NCI-H128 (cell line): ENCODE results near the gene HOXC13.

Experiments used
- DNase-seq: peaks from one replicate; lab custom pipeline; 2025; ENCODE audit not compliant: unreplicated experiment; lab: John Stamatoyannopoulos, UW

The HOXC13 gene

GRCh38 chr12:53939141-53940108, 794 bp downstream of the HOXC13 start:
- no peak for DNase-seq

GRCh38 chr12:53940443-53941014, 1.9 kb downstream of the HOXC13 start:
- no peak for DNase-seq

DNA sequence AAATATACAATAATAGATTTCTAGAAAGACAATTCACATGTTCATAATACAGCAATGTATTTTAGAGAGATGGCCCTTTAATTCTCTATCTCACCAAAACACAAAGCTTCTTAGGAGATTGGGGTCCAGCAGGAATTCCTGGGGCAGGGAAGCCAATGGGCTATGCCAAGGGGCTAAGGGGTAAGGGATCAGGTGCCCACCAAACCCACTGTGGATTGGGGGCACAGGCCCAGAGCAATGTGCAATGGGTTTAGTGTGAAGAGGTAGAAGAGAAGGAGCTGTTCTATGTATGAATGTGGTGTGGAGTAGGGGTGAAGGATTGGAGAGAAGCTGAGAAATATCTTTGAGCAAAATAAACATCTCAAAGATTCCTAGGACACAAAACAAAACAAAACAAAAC, 2.6 kb downstream of the HOXC13 start:
- no peak for DNase-seq

DNA sequence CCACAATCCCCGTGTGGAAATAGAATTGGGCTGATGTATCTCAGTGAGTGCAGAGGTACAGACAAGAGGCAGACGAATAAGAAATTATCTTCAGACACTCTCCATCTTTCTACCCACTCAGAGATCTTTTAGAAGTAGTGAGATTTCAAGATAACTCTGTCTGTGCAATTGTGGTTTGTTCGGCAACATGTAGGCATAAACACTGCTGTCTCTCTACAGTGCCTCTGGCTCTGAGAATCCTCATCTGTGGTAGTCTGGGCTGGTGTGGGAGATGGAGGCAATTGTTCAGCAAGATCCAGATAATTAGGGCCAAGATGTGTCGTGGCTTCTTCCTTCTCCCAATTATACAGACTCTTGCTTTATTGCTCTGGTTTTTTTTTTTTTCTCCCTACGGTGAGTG, 3.1 kb downstream of the HOXC13 start:
- no peak for DNase-seq

GRCh38 chr12:53942467-53942997, 3.9 kb downstream of the HOXC13 start:
- DNase-seq: no peak

DNA sequence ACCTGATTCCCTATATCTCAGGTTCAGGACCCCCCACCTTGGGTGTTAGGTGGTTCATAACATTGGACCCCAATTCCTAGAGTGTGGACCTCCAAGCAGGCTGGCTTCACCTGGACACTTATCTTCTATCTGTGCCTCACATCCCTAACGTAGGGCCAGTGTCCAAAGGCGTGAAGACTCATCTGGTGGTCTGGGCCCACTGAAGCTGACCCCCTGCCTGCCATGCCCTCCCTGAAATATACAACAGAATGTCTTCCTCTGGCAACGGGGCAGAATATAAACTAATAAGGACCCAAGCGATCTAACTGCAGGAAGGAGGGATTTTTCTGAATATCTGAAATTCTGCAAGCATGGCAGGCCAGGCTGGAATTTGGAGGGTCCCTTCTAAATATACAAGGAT, 5.6 kb downstream of the HOXC13 start:
- DNase-seq: no peak

DNA sequence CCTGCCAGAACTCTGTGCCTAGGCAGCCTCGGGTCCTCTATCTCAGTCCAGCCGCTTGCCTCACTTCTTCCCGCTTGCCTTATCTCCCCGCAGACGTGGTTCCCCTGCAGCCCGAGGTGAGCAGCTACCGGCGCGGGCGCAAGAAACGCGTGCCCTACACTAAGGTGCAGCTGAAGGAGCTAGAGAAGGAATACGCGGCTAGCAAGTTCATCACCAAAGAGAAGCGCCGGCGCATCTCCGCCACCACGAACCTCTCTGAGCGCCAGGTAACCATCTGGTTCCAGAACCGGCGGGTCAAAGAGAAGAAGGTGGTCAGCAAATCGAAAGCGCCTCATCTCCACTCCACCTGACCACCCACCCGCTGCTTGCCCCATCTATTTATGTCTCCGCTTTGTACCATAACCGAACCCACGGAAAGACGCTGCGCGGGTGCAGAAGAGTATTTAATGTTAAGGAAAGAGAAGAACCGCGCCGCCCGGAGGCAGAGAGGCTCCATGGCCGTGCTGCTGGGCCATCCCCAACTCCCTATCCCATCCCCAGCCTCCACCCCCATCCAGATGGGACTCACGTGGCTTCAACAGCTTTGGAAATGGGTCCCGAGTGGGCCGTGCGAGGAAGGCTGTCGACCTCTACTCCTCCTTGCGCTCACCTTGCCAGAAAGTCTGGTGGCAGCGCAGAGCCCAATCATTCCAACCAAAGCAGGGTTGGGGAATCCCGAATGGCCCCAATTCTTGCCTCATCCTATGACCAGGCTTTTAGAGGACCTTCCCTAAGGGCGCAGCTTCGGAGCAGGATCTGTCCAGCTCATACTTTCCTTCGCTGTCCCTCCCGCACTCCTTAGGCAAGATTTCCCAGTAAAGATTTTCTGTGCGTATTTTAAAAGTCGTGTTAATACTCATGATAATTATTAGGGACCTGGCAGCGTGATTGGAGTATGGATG, 6.5 kb downstream of the HOXC13 start:
- DNase-seq: no peak

DNA sequence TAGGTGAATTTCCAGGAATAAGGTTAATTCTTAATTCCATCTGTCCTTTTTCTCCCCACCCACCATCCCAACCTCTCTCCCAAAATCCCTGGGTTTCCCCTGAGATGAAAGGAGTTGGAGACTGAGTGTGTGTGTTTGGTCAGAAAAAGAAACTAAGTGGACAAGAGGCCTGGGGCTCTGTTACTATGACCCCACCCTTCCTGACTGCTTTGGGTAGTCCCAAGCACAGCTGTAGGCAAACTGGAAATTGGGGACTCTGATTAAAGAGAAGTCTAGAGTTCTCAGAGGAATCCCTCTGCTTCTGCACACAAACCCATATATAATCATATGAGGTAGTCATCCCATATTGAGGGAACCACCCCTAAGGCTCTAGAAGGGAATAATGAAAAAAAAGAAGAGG, 9.1 kb downstream of the HOXC13 start:
- no peak for DNase-seq

DNA sequence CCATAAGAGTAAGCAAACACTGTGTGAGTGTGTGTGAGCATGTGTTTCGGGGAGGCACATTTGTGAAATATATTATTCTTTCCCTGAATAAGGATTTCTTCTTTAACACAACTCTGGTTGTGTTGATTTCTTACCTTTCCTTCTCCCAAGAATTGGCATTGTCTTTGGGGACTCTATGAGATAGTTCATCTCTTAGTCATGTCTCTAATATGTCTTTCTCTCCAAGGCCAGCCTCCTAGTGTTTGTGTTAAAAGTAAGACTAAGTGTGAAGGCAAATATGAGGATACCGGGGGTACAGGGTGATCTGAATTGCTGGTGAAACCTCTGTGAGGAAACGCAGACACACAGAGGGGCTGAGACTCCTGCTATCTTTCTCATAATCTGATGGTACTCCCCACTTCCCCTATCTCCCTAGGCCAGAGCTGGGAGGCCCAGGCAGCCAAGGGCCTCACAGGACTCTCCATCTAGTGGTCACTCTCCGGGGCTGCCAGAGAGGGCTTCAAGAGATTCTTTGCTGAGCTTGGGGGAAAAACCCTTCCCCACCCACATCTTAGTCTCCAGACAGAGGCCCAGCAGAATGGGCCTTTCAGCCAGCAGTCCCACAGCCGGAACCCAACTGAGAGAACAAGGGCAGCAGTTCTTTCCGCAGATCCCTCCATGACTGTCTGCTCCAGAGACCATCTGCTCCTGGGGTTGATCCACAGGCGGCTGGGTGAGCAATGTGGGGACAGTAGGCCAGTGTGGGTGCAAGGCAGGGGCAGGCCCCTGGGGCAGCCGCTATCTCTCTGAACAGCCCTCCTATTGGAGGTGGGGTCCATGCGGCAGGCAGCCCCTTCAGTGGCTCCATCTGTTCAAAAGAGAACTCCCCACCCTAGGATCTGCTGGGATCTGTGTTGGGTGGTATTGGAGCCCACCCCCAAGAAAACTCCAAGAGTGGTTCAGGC, 10.3 kb downstream of the HOXC13 start:
- DNase-seq: no peak

DNA sequence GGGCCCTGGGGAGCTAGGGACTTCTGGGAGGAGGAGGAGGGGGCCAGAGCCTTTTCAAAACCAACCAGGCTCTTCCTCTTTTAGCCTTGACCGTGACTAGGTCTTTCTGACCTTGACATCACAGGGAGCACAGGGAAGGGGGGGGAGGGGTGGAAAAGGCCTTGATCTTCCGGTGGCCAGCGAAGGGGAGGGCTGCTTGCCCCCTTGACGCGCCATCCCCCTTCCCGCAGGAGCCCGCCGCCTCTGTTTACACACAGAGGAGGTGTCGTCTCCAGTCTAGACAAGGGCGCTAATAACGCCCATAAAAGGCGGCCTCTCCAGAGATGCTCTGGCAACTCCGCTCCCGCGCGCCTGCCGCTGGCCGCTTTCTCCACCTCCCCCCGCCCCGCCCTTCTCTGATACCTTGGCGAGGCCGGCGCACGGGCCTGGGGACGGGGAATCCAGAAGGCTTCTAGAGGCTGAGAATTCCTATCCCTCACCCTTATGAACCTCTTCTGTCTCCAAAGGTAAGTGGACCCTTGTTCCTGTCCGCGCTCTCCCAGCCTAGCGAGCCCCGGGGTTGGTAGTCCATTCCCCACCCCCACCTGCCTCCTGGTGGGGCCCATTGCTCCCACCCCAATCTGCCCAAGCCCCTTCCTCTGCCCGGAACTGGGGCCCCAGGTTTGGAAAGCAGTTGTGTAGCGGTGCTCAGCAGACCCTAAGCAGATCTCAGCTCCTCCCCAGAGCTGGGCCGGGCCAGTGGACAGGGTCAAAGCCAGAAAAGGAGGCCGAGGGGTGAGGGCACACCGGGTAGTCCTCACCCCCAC, 11.2 kb downstream of the HOXC13 start:
- DNase-seq: no peak

- no peak for DNase-seq
These were observed 11.8 kb downstream of the HOXC13 start for GRCh38 chr12:53950437-53950773.

DNA sequence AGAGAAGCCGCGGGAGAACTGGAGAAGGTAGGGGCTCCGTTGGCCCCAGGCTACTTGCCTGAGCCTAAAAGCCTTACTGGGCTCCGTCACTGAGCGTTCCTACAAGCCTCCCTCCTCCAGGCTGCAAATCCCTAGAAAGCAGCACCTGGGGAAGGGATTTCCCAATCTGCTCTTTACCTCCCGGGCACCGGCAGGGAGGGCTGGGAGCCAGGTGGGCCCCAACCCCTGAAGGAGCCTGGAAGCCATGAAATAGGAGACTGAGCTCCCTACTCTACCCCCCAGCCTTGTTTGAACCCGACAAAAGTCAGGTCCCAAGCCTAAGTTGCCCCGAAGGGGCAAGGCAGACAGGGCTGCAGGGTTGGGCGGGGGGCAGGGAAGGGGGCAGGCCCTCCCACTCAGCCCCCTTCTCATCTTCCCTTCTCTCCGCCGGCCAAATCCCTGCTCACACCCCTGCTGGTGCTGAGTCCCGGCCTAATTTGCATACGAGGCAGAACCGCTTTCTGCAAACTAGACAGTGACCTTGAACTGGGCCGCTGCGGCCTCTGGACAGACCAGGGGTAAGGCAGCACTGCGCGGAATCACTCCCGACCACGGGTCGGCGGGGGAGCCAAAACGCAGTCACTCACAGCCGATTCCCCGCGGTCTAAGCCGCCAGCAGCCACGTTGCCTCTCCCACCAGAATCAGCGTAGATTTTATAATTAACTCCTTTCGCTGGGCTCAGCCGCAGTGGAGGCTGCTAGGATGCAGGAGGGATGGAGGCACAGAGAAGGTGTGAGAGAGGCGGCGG, 12.4 kb downstream of the HOXC13 start:
- DNase-seq: no peak

GRCh38 chr12:53951577-53952334, 13.1 kb downstream of the HOXC13 start:
- DNase-seq: no peak

- no peak for DNase-seq
These were observed 13.7 kb downstream of the HOXC13 start for GRCh38 chr12:53952335-53952694.

- DNase-seq: no peak
These were observed 14.5 kb downstream of the HOXC13 start for GRCh38 chr12:53952871-53953734.

DNA sequence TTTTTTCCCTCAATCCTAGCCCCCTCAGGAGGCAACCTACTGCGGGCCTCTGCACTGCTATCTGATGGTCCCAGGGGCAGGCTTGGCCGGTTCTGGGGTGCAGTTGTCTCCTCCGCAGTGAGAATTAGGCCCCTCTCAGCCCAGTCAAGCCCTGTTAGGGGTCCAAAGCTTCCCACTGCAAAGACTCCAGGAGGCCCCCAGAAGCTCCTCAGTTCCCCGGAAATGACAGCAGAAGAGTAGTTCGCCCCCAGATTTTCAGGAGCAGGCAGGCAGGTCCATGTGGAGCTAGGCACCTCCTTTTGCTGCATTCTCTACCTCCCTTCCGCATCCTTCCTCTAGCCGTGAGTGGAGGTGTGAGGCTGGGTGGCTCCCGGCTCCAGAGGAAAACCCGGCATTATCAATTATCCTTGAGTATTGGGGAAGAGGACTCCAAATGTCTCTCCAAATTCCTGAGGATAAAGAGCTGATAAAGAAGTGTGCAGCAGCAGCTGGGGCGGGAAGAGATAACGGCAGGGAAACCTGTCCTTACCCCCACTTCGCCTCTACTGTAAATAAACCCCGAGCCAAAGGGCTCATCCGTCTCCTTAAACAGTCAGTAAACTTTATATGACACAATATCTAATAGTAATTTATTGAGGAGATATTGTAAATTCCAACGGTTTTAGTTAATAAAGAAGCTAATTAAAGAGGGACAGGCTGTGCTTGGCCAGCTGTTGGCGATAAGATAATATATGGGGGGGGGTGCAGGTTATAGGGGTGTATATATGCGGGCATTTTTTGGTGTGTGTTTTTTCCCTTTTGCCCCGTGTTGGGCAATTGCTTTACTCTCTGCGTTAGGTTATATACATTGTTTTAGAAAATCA, 15.4 kb downstream of the HOXC13 start:
- no peak for DNase-seq
